GM12865 (cell line): ENCODE data around the gene MORN5.

Experiments used
- DNase-seq: peaks from one replicate; pipeline ENCODE4 v3.0.0; 2010; ENCODE audit warnings: low read depth
- H3K4me3 ChIP-seq: 2 replicates; pipeline ENCODE4 v1.5.1; 2011; ENCODE audit warnings: mild to moderate bottlenecking, low read depth, low read length, control low read depth
- TF ChIP-seq, protein P1 (sequence below): IDR thresholded peaks from 2 replicates; pipeline ENCODE4 v1.5.1; 2011; ENCODE audit warnings: low read length, control low read depth, low read depth, inconsistent platforms; ENCODE audit not compliant: insufficient read depth; ENCODE audit errors: missing control alignments

MORN5 gene

DNA sequence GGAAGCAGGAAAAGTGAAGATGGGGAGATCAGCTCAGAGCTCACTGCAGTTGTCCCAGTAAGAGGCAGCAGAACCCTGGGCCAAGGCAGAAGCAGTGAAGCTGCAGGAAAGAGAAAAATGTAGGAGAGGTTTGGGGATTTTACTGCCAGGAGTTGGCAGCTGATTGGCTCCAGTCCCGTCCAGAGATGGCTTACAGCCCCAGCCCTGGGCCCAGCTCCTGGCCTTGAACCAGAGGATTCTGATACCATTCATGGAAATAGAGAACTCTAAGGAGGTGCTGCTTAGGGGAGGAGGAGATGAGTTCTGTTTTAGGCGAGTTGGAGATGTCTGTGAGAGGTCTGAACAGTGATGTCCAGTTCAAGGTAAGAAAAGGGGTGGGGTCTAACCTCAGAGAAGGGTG lies 4.6 kb downstream of the MORN5 start:
- DNase-seq: no peak
- H3K4me3 ChIP-seq: no peak overlapping the region
- TF ChIP-seq, protein P1, sequence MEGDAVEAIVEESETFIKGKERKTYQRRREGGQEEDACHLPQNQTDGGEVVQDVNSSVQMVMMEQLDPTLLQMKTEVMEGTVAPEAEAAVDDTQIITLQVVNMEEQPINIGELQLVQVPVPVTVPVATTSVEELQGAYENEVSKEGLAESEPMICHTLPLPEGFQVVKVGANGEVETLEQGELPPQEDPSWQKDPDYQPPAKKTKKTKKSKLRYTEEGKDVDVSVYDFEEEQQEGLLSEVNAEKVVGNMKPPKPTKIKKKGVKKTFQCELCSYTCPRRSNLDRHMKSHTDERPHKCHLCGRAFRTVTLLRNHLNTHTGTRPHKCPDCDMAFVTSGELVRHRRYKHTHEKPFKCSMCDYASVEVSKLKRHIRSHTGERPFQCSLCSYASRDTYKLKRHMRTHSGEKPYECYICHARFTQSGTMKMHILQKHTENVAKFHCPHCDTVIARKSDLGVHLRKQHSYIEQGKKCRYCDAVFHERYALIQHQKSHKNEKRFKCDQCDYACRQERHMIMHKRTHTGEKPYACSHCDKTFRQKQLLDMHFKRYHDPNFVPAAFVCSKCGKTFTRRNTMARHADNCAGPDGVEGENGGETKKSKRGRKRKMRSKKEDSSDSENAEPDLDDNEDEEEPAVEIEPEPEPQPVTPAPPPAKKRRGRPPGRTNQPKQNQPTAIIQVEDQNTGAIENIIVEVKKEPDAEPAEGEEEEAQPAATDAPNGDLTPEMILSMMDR: no peak

DNA sequence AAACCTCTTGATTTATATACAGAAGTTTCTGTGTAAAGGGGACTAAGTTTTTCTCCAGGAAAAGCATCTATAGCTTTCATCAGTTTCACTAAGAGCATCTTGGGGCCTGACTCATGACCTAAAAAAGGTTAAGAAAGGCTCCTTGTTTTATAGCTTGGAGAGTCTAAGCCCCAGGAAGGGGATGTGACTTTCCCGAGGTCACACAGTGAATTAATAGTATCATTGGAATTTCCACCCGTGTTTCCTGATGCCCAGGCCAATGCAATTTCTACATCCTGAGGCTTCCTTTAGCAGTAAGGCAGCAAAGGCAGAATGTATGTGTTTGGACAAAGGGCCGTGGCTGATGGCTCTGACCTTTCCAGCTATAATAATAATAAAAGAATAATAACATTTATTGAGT lies 8.6 kb downstream of the MORN5 start:
- DNase-seq: no peak
- no peak overlapping the region for H3K4me3 ChIP-seq
- TF ChIP-seq, protein P1: no peak

DNA sequence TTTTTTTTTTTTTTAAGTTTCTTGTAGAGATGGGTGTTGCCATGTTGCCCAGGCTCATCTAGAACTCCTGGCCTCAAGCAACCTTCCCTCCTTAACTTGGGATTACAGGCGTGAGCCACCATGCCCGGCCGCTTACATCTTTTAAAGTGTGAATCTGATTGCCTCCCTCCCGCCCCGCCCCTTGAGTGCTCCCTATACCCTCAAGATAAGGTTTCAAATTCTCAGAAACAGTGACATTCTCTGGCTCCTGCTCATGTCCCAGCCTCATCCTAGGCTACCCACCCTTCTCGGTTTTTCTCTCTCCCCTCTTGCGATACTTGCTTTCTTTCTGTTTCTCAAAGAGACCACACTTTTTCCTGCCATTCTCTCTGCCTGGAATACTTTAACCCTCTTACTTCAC lies 12.4 kb downstream of the MORN5 start:
- no peak overlapping the region for H3K4me3 ChIP-seq
- TF ChIP-seq, protein P1: no peak
- no peak for DNase-seq

- TF ChIP-seq, protein P1: no peak
- H3K4me3 ChIP-seq: no peak overlapping the region
- DNase-seq: no peak
Observed at GRCh38 chr9:122173670-122174069, 14.0 kb downstream of the MORN5 start.

GRCh38 chr9:122176916-122177315 lies 17.2 kb downstream of the MORN5 start:
- H3K4me3 ChIP-seq: no peak overlapping the region
- TF ChIP-seq, protein P1: no peak
- DNase-seq: no peak

GRCh38 chr9:122179054-122179689 lies 19.5 kb downstream of the MORN5 start:
- no peak for DNase-seq
- TF ChIP-seq, protein P1: no peak
- no peak overlapping the region for H3K4me3 ChIP-seq

GRCh38 chr9:122179690-122180074 lies 20.0 kb downstream of the MORN5 start:
- no peak for DNase-seq
- TF ChIP-seq, protein P1: no peak

More at GRCh38 chr9:122179690-122180074, 20.0 kb downstream of the MORN5 start:
- no peak overlapping the region for H3K4me3 ChIP-seq
